PFSK-1 (cell line): ENCODE measurements around the gene SLC9A3.

Experiments
- FOXP2 ChIP-seq: optimal IDR thresholded peaks from 2 replicates; pipeline ENCODE3; 2011; ENCODE audit warnings: borderline replicate concordance, control low read depth, inconsistent platforms; ENCODE audit not compliant: insufficient read depth; ENCODE audit errors: extremely low read length, extremely low read depth
- POLR2AphosphoS5 ChIP-seq: IDR thresholded peaks from 2 replicates; pipeline ENCODE4 v1.6.1; 2012; ENCODE audit warnings: low read depth, mild to moderate bottlenecking, control low read depth, low read length, moderate library complexity
- SIN3A ChIP-seq: IDR thresholded peaks from 2 replicates; pipeline ENCODE4 v1.6.1; 2012; ENCODE audit warnings: mild to moderate bottlenecking, low read length, moderate library complexity, borderline replicate concordance; ENCODE audit not compliant: insufficient read depth
- TAF1 ChIP-seq: IDR thresholded peaks from 2 replicates; pipeline ENCODE4 v1.6.1; 2012; ENCODE audit warnings: low read length, control low read depth, borderline replicate concordance; ENCODE audit not compliant: insufficient read depth
- TF ChIP-seq, protein P1 (sequence below), 2 experiments: IDR thresholded peaks; 2 replicates each; pipeline versions ENCODE4 v1.6.1 to v1.8.0; 2011 to 2012; ENCODE audit warnings: low read depth in 2 of 2, low read length in 2 of 2, control low read depth in 1 of 2, inconsistent platforms in 1 of 2, mild to moderate bottlenecking in 1 of 2, moderate library complexity in 1 of 2; ENCODE audit not compliant: insufficient read depth in 1 of 2

DNA sequence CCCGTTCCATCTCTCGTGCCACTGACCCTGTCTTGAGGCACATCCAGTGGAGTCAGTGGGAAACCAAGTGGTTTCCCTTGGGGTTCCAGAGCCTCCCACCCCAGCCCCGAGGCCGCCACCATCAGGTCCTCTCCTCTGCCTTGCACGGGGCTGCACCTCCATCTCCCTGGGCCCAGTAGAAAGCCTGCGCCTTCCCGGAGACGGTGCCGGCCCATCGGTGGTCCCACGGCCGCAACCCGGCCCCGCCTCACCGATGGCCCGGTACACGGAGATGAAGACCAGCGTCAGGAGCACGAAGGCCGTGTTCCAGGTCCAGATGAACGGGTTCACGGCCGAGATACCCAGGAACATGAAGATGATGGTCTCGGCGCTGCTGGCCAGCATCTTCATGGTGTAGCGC, 41.2 kb downstream of the SLC9A3 start:
- TF ChIP-seq, protein P1, sequence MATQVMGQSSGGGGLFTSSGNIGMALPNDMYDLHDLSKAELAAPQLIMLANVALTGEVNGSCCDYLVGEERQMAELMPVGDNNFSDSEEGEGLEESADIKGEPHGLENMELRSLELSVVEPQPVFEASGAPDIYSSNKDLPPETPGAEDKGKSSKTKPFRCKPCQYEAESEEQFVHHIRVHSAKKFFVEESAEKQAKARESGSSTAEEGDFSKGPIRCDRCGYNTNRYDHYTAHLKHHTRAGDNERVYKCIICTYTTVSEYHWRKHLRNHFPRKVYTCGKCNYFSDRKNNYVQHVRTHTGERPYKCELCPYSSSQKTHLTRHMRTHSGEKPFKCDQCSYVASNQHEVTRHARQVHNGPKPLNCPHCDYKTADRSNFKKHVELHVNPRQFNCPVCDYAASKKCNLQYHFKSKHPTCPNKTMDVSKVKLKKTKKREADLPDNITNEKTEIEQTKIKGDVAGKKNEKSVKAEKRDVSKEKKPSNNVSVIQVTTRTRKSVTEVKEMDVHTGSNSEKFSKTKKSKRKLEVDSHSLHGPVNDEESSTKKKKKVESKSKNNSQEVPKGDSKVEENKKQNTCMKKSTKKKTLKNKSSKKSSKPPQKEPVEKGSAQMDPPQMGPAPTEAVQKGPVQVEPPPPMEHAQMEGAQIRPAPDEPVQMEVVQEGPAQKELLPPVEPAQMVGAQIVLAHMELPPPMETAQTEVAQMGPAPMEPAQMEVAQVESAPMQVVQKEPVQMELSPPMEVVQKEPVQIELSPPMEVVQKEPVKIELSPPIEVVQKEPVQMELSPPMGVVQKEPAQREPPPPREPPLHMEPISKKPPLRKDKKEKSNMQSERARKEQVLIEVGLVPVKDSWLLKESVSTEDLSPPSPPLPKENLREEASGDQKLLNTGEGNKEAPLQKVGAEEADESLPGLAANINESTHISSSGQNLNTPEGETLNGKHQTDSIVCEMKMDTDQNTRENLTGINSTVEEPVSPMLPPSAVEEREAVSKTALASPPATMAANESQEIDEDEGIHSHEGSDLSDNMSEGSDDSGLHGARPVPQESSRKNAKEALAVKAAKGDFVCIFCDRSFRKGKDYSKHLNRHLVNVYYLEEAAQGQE (IDR thresholded peaks at IDR 0.05; ENCODE audit: insufficient read depth in 1 of 2, low read depth in 2 of 2, low read length in 2 of 2): no peak
- TF ChIP-seq TAF1: no peak
- no peak for TF ChIP-seq FOXP2
- no peak for TF ChIP-seq SIN3A
- TF ChIP-seq POLR2AphosphoS5: no peak
